GM18519 (cell line): ENCODE results near the gene RRP8.

Source experiments
- ATAC-seq: cut with Tn5 transposase; IDR thresholded peaks from one replicate; pipeline ENCODE4 v1.9.1; 2021; ENCODE audit warnings: mild to moderate bottlenecking, moderate library complexity; ENCODE audit not compliant: unreplicated experiment, low FRiP score

The RRP8 gene

DNA sequence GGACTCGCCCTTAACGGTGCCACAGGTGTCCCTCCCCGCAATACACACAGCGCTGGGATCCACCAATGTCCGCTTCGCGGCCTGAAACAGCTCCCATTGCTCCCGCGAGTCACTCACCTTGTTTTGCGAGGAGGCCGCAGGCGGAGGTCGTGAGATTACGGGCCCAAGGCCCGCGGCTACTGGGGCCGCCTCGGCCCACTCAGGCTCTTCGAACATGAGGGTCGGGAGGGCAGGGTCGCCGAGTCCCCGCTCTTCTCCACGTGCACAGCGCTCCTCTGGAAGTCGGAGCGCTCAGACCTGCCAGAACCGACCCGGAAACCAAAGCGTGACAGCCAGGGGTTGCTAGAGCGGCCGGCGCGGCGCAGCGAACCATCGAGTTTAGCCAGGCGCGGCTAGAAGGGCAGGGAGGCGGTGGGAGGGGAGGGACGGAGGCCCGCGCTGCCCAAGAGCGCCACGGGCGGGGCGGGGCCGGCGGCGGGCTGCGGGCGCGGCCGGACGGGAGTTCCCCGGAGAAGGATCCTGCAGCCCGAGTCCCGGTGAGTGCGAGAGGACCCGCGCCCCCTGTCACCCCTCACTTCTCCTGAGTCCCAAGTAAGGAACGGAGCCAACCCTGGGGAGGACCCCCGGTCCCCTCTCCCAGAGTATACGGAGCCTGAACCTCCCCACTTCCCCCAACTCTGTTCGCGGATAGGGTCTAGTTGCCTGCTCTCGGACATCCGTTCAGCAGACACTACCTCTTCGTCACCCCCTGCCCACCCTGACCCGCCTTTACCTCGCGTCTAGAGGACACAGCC, at the start of gene RRP8, which contains the start of gene ILK:
RRP8 (minus strand) TSS at position 330 of the 794 bp plus-strand sequence; CDS start at position 216, 114 bp downstream.
ILK (plus strand) TSS at position 488 of the 794 bp plus-strand sequence. CDS start 498 bp downstream, outside the sequence.
- peak; percentile 61 for ATAC-seq

DNA sequence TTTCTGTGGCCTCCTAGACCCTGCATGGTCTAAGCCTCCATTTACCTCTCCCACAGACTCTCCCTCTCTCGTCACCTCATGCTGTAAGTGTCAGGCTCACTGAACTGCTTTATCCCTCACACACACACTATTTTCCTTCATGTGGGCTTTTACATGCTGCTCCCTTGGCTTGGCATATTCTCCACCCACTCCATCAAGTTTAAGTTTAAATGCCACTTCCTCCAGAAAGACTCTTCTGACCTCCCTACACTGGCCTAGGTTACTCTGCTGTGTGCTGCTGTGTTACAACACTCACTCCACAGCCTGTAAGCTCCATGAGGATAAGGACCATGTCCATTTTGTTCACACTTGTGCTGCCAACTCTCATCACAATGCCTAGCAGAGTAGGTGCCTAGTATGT, 49.7 kb upstream of the RRP8 start:
- ATAC-seq, result no peak

DNA sequence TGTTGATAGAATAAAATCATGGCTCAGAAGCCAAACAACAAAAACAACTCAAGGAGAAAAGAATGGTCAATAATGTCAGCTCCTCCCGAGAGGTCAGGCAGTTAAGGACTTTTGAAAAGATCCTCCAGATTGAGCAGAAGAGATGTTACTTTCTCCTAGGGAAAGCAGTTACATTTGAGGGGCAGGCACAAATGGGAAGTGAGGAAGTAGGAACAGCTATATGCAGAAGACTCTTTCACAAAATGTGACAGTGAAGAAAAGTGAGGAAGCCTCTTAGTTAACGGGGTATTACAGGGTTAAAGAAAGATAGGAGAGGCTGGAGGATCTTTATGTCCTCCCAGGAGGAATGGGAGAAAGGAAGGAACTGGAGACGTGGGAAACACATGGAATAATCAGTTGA, 48.8 kb upstream of the RRP8 start:
- no peak for ATAC-seq

- ATAC-seq, result no peak
Observed at GRCh38 chr11:6650980-6651379, 47.6 kb upstream of the RRP8 start.

GRCh38 chr11:6650104-6650503, 46.7 kb upstream of the RRP8 start:
- no peak for ATAC-seq

GRCh38 chr11:6648501-6648900, 45.1 kb upstream of the RRP8 start:
- no peak for ATAC-seq

- ATAC-seq, result no peak
Observed at GRCh38 chr11:6647836-6648235, 44.4 kb upstream of the RRP8 start.

DNA sequence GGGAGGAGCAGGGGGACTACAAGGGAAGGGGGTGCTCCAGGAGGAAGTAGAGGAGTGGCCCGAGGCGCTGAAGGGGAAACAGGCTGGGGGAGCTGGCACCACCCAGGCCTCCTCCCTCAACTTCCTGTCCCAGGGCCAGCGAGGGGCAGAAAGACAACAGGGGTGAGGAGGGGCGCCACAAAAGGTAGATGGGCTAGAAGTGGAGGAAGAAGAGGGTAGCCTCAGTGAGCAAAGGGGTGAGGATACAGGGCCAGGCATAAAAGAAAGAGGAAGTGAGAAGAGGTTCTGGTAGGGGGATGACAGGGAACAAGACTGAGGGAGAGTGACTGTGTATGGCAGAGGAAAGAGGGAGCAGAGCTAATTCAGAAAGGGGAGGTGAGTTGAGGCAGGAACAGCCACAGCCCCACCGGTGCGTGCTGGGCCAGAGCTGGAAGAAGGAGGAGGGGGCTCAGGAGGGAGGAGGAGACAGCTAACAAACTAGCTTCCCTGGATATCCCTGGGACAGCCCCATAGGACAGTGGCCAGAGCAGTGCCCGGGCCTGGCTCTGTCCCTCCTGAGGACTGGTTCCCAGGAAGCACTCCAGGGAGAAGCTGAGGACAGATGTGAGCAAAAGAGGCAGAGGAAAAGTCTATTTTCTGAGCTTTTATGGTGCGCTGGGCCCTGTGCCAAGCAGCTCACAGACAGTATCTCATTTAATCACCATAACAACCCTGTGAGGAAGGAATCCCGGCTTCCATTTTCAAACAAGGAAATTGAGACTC, 43.7 kb upstream of the RRP8 start:
- ATAC-seq, result peak; percentile 80

DNA sequence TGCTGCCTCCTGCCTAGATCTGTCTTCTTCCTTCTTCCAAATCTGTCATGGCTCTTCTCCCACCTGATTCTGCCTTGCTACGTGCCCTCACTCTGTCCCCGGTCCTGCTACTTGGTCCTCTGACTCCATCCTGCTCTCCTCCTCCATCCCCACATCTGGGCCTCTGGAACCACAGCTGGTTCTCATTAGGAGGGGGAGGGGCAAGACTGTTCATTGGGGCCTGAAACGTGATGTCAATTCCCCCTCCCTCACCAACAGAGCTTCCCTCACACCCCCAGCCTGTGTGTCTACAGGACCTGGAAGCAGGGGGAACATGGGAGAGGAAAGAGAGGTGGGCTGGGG, 43.1 kb upstream of the RRP8 start:
- no peak for ATAC-seq

- ATAC-seq, result no peak
Observed at GRCh38 chr11:6646071-6646470, 42.7 kb upstream of the RRP8 start.

- no peak for ATAC-seq
Observed at GRCh38 chr11:6642957-6643356, 39.5 kb upstream of the RRP8 start.

DNA sequence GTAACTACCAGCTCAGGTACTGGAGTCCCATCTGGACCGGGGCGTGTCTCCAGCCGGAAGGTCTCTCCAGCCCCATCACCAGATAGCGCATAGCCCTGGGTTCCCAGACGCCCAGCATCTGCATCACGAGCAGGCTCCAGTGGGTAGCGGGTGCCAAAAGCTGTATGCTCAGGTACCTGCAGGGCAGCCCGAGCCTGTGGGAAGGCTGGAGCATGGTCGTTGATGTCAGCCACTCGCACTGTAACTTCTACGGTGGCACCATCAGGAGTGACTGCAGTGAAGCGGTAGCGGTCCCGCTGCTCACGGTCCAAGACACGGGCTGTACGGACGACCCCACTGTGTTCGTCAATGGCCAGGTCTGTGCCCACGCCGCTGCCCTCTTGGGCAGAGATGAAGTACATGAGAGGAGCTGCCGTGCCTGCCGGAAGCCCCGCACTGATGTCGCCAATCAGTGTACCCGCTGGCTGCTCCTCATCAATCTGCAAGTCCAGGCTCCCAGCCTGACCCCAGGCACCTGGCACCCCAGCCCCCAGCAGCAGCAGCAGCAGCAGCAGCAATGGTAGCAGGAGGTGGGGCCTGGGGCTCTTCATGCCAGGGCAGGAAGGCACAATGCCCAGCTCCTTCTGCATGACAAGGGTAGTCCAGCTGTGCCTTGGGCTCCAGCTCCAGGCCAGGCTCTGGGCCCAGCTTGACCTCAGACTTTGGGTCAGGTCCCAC, 37.7 kb upstream of the RRP8 start:
- ATAC-seq, result no peak

DNA sequence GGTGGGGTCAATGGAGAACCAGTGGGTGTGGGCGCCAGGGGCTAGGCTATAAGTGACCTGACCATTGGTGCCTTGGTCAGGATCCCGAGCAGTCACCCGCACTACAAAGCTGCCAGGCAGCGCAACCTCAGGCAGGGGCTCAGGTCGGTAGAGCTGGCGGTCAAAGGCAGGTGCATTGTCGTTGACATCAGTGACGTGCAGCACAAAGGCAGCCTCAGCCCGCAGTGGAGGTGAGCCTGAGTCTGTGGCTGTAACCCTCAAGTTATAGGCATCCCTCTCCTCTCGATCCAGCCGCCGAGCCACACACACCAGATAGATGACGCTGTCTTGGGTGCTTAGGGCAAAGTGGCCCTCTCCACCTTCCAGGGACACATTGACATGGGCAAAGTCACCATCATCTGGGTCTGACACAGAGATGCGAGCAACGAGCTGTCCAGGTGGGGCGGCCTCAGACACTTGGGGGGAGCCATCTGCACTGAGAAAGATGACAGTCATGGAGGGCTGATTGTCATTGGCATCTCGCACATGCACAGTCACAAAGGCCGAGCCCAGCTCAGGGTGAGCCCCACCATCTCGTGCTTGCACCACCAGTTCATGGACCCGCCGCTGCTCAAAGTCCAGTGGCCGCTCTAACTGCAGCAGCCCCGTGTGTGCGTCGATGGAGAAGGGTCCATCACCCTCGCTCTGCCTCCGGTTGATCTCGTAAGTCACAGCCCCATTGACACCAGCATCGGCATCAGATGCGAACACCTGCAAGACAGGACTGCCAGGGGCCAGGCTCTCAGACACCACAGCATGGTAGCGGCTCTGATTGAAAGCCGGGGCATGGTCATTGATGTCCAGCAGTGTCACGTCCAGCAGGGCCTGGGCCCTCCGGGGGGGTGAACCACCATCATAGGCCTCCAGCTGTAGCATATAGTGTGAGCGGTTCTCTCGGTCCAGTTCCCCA, 36.9 kb upstream of the RRP8 start:
- ATAC-seq, result no peak

DNA sequence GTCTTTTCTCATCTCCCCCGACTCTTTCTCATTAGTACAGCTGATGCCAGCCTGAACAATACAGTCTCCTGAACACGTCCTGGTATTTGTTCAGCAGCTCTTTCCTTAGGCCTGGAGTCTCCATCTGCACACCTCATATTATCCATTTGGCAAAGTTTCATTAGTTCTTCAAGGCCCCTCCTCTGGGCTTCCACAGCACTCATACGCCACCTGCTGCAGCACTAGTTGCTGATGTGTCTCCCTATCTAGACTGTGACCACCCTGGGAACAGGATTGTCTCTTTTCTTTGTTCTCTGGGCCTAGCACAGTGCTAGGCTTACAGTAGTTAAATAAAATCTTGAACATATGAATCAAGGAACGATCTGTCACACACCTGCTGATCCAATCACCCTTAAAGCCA, 35.0 kb upstream of the RRP8 start:
- ATAC-seq, result no peak

DNA sequence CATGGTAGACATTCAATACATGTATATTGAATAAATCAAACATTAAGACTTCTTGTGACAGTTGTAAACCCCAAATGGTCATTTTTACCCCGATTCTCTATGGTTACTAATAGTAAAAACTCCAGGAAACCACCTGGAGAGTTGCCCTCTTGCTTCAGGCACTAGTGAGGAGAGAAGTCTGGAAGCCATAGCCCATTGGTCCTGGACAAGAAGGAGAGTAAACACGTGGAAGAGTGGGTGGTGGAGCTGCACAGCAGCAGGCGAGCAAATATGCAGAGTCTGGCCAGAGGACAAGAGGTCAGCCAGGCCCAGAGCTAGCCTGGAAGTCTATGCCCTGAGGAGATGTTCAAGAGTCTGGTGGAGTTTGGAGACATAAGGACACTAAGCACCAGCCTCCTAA, 34.5 kb upstream of the RRP8 start:
- ATAC-seq, result no peak

GRCh38 chr11:6636480-6636879, 33.1 kb upstream of the RRP8 start:
- ATAC-seq, result no peak

GRCh38 chr11:6635082-6635932, 31.9 kb upstream of the RRP8 start:
- no peak for ATAC-seq

DNA sequence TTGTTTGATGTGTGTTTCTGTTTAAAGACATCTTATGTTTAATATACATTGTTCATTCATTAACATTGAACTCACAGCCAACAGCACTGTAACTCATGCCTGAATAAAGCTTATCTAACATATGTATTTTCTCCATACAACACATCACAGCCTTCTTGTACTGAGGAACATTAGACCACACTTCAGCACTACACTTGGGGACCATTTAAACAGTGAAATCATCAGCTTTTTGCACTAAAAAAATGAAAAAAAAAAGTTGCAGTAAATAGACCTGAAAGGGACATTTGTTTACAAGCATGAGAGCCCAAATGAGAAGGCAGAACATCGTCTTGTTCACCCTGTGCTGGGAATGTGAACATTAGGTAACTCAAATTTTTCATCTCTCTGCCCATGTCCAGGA, 31.1 kb upstream of the RRP8 start:
- no peak for ATAC-seq
